Transverse colon (tissue), 4 donors: Measurements from ENCODE around the gene IL1RL2.

Experiments used
- CTCF ChIP-seq, 5 experiments: fragments of 200-600 bp in 3 of 5; fragments of 450-650 bp in 2 of 5; sonication (generic) in 3 of 5; IDR thresholded peaks; 1 replicate in 2 of 5; 2 replicates in 3 of 5; pipeline ENCODE4 v1.5.1; 2016 to 2017; ENCODE audit warnings: antibody characterized with exemption in 5 of 5, inconsistent platforms in 3 of 5, mild to moderate bottlenecking in 2 of 5, moderate library complexity in 1 of 5
- EP300 ChIP-seq: sonication (generic); formaldehyde crosslinking; IDR thresholded peaks from one replicate; pipeline ENCODE4 v1.6.1; 2017; ENCODE audit warnings: antibody characterized with exemption, low read depth
- POLR2A ChIP-seq: fragments of 450-650 bp; IDR thresholded peaks from one replicate; pipeline ENCODE4 v1.6.1; 2016; ENCODE audit warnings: antibody characterized with exemption, mild to moderate bottlenecking, moderate library complexity
- POLR2AphosphoS5 ChIP-seq, 3 donors: sonication (generic); formaldehyde crosslinking; IDR thresholded peaks; one replicate each; pipeline ENCODE4 v1.6.1; 2016; ENCODE audit warnings: antibody characterized with exemption in 3 of 3

DNA sequence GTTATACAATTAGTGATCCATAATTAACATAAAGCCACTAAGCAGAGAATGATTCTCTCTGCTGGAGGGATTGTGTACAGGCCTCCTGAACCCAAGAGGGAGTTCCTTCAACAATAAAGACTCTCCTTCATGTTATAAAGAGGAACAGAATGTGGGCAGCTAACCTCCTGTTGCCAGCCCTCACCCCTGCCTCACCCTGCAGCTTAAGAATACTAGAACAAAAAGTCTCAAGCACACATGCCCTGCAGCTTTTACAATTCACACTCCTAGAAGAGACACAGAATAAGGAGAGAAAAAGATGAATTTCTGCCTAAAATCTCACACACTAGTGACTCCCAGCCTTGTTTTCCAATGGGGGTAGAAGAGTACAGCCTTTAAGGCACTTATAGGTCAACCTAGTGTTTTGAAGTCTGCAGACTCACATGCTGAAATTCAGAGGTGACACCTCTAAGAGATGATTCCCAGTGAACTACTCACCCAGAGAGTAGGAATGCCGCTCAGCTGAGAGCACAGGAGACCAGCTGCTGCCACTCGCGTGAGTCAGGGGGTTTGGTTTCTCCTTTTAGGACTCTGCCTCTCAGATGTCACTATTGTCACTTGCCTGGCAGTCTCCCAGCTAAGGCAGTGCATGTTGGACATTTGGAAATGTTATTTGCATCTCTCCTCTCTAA lies 92.0 kb downstream of the IL1RL2 start:
- TF ChIP-seq CTCF (IDR thresholded peaks at IDR 0.05) (no peak), POLR2A (no peak), POLR2AphosphoS5 (IDR thresholded peaks at IDR 0.05) (no peak), EP300 (no peak)
